Spleen (tissue), 7 donors: ENCODE measurements around the gene POLN.

ENCODE experiments used
- CTCF ChIP-seq, 11 experiments: fragments of 200-600 bp in 7 of 11; fragments of 450-650 bp in 4 of 11; sonication (generic) in 4 of 11; IDR thresholded peaks in 8 of 11; conservative IDR thresholded peaks in 3 of 11; 1 replicate in 7 of 11; 2 replicates in 4 of 11; pipeline versions ENCODE4 v1.4.0 to v1.8.0; 2016 to 2021; ENCODE audit warnings: antibody characterized with exemption in 11 of 11, inconsistent platforms in 4 of 11, mild to moderate bottlenecking in 1 of 11
- POLR2A ChIP-seq, 3 donors: fragments of 450-650 bp; IDR thresholded peaks; one replicate each; pipeline ENCODE4 v1.5.1; 2017; ENCODE audit warnings: antibody characterized with exemption in 3 of 3, mild to moderate bottlenecking in 1 of 3
- POLR2AphosphoS5 ChIP-seq, 3 donors: sonication (generic); formaldehyde crosslinking; IDR thresholded peaks; one replicate each; pipeline ENCODE4 v1.5.1; 2017; ENCODE audit warnings: antibody characterized with exemption in 3 of 3
- donor health status: DM: no; HTN: no; CAD: no; lungs with moderate emphysema.
- donor health status: DM: no; HTN: no; CAD: no.
- donor health status: DM: no; HTN: no; CAD: no.

- TF ChIP-seq CTCF (IDR thresholded peaks at IDR 0.05 in 8 of 11, conservative IDR thresholded peaks at IDR 0.05 in 3 of 11) (no peak), POLR2A (IDR thresholded peaks at IDR 0.05) (no peak), POLR2AphosphoS5 (IDR thresholded peaks at IDR 0.05) (no peak)
Measured at GRCh38 chr4:2259541-2260343, 17.8 kb upstream of the POLN start.
